Stimulated activated CD8-positive, alpha-beta memory T cell treated with anti-CD3 and anti-CD28 coated beads, Interleukin-4, amount 100 ng/mL, for 1 hour (primary cell): ENCODE measurements around the gene SUCLA2.
A peak's percentile ranks its signal among the peaks of the same experiment; 100 is the strongest.
"Not testable (repeated sequence)": the region's sequence is repeated elsewhere in the genome, so short reads cannot be mapped to it uniquely, and the experiment has no call there.

Experiments used
- DNase-seq, 2 donors: peaks; one replicate each; pipeline ENCODE4 v3.0.0-alpha.2; 2020; ENCODE audit warnings: low read depth in 2 of 2, low spot score in 1 of 2

The SUCLA2 gene

DNA sequence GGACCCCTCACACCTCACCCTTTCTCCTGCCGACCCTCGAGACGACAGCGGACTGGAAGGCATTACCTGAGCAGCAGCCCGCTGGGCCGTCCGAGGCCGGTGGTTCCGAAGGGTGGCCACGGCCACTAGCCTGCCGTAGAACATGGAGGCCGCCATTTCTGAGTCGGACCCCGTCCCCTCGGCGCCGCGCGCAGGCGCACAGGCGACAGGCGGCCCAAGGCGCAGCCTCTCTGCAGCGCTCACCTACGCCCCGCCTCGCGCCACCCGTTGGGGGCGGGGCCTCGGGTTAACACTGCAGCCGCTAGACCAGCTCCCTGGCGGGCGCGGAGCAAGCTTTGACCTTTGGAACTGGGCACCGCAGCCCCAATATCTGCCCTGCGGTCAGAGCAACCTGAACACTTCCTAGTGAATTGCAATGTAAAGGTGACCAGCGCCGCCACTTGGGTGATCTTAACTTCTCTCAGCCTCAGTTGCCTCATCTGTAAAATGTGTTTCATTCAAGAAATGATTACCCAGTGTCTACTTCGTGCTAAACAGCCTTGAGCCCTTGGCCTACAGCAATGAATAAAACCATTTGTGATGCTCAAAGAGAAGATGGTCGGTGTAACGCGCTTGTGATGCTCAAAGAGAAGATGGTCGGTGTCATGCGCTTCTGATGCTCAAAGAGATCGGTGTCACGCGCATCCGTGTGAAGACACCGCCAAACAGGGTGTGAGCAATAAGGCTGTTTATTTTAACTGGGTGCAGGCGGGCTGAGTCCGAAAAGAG is at the start of gene SUCLA2:
TSS of gene SUCLA2 (minus strand) at position 160 of the 768 bp plus-strand sequence. CDS start at position 156, 4 bp downstream.
- DNase-seq = peak; percentile 75 to 79

DNA sequence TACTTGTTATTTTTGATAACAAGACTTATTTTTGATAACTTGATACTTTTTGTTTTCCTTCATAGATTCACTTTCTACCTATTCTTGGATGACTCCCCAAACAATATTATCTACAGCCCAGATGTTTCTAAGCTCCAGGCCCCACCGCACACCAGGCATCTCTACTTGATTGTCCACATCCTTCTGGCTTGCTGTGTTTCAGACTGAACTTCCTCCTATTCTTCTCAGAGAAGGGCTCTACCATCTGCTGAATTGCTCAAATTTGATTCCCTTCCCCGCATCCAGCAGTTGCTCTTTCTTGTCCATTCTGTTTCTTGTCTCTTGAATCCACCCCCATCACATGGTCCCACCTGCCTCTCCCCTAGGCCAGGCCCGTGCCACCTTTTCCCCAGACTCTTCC is 49.5 kb upstream of the SUCLA2 start:
- DNase-seq = no peak

DNA sequence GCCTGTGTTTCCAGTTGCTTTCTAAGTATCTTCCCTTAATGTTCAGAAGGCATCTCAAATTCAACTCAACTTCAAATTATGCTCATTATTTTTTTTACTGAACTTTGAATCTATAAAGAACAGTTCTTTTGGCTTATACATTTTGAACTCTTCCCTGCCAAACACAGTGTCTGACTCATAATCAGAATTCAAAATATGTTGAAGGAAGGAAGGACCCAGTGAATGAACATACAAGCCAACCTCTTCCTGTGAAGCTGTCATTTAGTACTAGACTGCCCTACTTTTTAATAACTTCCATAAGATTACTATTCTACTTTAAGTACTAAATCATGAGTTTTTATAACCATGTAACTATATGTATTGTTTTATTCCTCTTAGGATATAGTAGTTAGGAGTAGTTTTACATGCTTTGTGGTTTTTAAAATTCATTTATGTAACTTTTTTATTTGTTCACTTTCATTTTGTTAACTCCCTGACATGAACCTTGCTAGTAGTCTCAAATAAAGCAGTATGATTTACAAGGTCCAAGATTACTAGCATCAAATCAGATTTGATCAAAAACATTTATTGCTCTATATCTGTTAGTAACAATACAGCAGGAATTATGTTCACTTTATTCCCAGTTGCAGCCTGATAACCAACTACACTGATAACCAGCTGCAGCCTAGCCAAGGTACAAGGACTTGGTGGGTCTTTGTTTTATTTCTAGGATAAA is 42.9 kb upstream of the SUCLA2 start:
- DNase-seq = no peak

DNA sequence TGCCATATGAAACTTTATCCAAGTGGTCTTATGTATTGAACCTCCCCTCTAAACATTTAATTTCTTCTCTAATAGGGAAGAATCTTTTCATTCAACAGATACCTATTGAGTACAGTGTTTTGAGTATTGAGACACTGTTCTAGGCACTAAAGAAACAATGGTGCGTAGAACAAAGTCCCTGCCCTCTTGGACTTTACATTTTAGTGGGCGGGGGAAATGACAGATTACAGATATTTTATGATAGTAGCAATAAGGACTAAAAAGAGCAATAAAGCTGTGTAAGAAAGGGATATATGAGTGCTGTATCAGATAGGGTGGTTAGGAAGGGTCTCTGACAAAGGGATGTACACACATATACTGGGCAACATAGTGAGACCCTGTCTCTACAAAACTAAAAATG is 41.8 kb upstream of the SUCLA2 start:
- no peak for DNase-seq

DNA sequence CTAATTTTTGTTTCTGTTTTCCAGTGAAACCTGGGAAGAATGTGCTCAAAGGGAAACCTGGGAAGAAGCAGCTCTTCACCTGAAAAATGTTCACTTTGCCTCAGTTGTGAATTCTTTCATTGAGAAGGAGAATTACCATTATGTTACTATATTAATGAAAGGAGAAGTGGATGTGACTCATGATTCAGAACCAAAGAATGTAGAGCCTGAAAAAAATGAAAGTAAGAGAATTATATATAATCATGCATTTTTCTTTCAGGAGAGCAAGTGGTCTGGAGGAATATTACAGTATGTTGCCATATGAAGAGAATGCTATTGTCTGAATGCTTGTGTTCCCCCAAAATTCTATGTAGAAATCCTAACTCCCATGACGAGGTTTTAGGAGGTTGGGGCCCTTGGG is 39.8 kb upstream of the SUCLA2 start:
- no peak for DNase-seq

DNA sequence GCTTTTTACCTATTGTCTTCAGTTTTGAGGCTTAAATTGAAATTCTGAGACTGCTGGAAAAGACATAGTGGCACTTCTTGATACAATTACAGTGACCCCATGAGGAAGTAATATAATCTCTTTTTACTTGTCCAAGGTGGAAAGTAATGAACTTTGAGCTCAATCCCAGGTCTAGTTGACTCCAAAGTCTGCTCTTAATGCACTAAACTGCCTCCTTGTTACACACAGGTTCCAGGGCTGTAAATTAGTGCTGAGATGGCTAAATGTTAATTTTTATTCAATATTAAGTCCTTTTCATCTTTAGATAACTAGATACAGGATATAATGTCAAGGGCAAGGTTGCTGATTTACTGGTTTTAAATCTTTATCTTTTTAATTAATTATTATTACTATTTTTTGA is 39.0 kb upstream of the SUCLA2 start:
- no peak for DNase-seq

DNA sequence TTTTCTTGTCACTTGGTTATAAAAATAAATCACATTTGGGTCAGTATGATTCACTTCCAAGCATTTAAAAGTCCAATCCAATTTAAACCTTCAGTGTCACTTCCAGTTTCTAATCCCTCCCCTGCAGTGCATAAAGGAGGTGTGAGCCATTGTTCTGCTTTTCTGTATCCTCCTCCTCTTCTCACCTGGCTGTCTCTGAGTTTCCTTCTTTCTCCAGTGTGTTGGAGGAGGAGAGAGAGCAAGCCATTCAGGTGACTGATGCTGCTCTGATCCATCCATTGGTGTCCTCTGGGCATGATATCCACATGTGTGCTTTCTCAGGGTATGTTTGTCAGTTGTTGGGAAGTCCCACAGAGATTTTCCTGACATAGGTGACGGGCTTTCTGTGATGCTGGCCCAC is 37.7 kb upstream of the SUCLA2 start:
- no peak for DNase-seq

DNA sequence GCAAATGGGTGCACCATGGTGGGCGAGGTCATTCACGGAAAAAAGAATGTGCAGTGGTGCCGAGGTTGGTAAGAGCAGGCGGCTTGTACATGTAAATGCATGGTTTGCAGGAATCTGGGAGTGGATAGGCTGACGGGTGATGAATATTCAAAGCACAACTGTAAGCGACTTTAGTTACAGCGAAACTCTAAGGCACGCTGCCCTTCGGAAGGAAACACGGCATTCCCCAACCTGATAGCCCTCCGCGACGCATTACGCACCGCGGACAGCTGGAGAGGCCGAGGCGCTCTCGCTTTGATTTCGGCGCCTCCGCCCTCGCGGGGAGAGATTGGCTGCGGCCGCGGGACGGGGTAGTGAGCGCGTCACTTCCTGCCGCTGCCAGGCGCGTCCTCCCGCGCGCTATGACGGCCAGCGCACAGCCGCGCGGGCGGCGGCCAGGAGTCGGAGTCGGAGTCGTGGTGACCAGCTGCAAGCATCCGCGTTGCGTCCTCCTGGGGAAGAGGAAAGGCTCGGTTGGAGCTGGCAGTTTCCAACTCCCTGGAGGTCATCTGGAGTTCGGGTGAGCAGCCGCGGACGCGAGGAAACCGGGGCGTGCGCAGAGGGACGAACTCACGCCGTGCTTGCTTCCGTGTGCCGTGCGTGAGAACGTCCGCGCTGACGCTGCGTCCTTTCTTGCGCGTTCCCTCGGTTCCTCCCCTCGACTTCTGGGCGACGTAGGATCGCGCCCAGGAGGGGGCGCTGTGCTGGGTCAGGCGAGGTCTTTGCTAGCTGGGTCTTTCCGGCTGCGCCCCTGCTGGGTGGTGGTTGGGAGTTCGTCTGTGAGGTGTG is 36.5 kb upstream of the SUCLA2 start, which contains the start of gene NUDT15:
TSS of gene NUDT15 (plus strand) at position 381 of the 828 bp plus-strand sequence. CDS start at position 402, 21 bp downstream.
- DNase-seq = peak; percentile 83 to 87

DNA sequence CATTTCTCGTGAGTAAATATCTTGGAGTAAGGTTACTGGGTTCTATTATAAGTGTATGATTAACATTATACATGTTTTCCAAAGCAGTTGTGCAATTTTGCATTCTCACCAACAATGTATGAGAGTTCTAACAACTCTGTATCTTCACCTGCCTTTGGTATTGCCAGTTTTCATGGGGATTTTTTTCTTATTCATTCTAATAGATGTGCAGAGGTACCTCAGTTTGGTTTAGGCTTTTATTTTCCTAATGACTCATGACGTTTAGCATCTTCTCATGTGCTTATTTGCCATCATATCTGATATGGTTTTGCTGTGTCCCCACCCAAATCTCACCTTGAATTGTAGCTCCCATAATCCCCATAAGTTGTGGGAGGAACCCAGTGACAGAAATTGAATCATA is 28.8 kb upstream of the SUCLA2 start:
- no peak for DNase-seq

DNA sequence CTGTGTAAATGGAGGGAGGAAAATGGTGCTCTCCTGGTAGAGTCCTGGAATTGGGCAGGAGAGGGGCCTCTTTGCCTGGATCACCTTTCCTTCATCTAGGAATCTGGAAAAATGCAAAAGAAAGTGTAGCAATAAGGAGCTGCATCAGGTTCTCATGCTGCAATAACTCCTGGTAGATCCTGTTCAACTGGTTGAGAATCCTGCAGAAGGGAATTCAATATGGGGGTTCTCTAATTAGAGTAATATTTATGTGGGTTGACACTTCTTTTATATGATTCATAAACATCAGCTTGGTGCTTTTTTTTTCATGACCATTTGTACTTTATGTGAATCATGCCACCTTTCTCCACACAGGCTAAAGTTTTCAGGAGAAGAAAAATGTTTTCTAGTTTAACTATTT is 27.0 kb upstream of the SUCLA2 start:
- no peak for DNase-seq

DNA sequence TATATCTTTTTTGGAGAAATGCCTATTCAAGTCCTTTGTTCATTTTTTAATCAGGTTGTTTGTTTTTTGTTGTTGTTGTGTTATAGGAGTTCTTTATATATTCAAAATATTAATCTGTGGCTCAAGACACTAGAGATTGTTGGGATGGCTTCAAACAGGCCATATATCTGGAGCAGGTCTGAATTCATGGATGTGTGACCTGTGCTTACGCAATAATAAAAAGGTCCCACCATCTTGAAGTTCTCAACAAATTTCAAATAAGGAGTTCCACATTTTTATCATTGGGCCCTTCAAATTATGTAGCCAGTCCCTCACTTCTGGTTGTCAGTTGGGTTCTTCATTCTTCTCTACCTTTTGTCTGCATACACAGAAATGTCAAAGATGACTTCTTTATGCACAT is 18.7 kb upstream of the SUCLA2 start:
- DNase-seq = no peak

DNA sequence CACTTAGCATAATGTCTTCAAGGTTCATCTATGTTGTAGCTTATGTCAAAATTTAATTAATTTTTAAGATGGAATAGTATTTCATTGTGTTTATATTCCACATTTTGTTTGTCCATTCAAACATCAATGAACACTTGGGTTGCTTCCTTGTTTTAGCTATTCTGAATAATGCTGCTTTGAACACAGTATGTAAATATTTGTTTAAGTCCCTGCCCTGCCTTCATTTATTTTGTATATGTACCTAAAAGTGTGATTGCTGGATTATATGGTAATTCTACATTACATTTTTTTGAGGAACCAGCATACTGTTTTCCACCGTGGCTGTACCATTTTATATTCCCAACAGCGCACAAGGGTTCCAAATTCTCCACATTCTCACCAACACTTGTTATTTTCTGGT is 17.6 kb upstream of the SUCLA2 start:
- DNase-seq = no peak

DNA sequence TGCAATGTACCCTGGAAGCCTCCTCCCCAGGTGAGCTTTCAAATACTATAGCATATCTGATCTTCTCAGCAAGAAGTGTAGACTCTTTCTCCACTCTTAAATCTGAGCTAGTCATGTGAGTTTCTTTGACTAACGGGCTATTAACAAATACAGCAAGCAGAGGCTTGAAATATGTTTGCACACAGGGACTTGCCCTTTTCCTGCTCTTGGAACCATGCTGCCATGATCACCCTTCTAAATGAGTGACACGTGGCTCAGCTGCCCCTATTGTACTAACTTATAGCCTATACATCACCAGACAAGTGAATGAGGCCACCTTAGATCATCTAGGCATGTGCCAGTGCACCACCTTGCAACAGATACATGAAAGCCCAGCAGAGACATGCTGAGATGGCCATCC is 13.3 kb upstream of the SUCLA2 start:
- DNase-seq = no peak

DNA sequence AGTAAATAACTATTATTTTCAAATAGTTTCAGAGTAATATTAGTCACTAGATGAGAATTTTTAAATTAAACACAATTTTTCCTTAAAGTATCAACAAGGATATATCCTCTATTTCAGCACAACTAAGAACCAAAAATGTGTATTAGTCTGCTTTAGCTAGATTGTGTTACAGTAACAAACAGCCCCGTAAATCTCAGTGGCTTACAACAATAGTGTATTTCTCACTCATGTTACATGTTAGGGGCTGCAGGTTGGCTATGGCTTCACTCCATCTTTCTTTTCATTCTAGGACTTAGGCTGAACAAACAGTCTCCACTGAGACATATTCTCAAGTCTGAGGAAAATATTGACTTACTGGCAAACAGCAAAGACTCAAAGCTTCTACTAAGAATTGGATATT is 11.6 kb upstream of the SUCLA2 start:
- DNase-seq = no peak

DNA sequence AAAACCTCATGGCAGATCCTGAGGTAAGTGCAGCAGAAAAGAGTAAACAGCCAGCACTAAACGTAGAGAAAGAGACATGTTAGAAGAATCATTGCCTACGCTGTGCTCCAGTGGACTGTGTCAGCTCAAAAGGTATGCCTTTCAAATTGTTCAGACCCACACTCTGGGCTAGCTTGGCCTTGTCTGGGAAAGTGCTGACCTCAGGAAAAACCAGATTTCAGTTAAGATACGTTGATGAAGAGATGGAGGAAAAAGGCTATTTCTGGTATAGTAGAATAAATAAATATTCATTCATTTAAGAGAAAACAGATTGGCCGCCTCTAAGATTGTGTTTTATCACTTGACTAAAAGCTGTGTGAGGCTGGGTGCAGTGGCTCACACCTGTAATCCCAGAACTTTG is 9.6 kb upstream of the SUCLA2 start:
- no peak for DNase-seq

DNA sequence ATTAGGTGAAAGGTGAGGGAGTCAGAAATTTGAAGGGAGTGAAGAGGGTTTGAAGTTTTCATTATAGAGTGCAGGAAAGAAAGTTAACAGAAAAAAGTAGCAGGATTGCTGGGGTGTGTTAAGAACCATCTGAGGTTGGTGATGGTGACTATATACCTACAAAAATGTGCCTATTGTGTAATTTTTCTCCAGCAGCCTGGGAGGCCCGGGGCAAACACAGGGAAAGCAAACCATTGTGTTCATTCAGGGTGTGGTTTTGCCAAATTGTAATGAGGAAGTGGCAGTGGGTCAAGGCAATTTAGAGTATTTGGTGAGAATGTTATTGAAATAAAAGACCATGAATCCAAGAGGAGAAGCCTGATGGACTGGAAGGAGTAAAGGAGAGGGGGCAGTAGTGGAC is 8.2 kb upstream of the SUCLA2 start:
- DNase-seq = no peak

DNA sequence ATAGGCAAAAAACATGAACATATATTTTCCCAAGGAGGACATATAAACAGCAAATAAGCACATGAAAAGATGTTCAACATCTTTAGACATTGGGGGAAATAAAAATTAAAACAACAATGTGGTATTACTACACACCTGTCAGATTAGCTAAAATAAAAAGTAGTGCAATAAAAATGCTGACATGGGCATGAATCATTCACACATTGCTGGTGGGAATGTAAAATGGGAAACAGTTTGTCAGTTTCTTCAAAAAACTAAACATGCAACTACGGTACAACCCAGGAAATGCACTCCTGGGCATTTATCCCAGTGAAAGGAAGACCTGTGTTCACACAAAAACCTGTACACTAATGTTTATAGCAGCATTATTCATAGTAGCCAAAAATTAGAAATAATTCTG is 5.3 kb upstream of the SUCLA2 start:
- DNase-seq = no peak

DNA sequence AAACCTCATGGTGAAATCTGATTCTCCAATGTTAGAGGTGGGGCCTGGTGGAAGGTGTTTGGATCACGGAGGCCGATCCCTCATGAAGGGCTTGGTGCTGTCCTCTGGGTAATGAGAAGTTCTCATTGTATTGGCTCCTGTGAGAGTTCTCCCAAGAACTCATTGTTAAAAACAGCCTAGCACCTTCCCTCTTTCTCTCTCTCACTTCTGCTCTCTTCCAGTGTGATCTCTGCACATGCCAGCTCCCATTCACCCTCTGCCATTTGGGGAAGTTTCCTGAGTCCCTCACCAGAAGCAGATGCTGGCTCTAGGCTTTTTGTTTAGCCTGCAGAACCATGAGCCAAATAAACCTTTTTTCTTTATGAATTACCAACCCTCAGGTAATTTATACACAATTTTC is 3.1 kb upstream of the SUCLA2 start:
- no peak for DNase-seq

DNA sequence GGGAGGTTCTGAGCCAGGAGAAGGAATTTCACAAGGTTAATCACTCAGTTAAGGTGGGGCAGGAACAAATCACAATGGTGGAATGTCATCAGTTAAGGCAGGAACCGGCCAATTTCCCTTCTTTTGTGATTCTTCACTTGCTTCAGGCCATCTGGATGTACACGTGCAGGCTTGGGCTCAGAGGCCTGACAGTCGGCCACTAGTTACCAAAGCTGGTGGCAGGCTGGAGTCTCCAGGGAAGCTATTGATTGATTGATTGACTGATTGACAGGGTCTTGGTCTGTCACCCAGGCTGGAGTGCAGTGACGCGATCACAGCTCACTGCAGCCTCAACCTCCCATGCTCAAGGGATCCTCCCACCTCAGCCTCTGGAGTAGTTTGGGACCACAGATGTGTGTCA is 926 bp upstream of the SUCLA2 start:
- not testable (repeated sequence) for DNase-seq

DNA sequence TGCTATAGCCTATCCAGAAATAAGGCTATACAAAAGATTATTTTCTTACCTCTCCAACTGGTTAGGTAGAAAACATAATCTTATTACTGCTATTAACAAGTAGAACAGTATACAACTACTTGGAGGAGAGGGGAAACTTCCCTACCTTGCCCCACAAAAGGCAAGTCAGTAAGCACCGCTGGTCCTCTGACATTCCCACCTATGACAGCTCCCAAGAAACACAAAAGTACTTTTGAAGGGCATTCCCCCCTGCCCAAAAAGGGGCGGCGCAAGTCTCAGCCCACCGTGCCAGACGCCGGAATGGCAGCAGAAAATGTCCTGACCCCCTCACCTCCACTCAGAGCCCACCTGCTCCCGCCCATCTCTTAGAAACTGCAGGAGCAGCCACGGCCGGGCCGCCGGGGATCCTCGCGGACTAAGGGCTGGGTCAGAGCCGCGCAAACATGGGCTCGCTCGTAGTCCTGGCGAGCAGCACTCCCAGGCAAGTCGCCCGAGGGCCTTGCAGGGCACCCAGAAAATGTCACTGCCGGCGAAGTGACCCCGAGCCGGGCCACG is 437 bp downstream of the SUCLA2 start:
- DNase-seq = no peak

DNA sequence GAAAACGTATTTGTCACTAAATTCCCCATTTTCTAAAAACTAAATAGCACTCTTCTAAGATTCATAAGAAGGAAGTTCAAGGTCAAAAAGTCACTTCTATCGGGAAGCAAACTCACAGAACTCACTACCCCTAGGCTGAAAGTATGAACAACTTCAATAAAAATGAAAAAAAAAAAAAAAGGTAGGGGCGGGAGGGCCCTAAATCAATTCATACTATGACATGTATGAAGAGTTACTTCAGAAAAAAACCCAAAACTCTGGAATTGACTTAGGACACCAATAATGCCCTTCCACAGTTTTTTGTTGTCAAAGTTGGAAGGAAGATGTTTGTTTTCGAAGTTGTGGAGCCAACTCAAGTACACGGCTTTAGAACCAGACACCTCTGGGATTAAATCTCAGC is 1.1 kb downstream of the SUCLA2 start:
- no peak for DNase-seq
